PC-9 (cell line): ENCODE measurements around the gene IDNK.

ENCODE experiments used
- EZH2 ChIP-seq: fragments of 200-600 bp; sonication (generic); IDR thresholded peaks from 2 replicates; pipeline ENCODE4 v1.8.0; 2017; ENCODE audit warnings: antibody characterized with exemption, low read depth
- TF ChIP-seq, protein P1 (sequence below): fragments of 200-600 bp; sonication (generic); conservative IDR thresholded peaks from 2 replicates; pipeline ENCODE4 v1.6.1; 2017; ENCODE audit warnings: mixed run types, antibody characterized with exemption, mild to moderate bottlenecking, moderate library complexity

DNA sequence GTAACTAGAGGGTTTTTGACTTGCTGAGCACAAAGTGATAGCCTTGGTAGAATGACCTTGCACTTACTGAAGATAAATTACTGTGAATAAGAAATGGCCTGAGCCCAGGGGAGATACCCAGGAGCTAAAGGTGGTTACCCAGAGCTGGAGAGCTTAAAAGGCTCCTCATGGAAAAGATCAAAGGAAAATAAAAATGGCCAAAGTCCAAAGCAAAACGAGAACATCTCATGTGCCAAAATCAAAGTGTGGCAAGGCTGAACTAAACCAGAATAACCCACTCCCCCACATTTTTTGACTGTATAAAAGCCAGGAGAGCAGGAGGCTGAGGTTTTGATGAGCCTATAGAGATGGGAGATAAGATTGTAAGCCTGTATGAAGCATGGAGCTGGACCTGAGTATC is 14.4 kb downstream of the IDNK start:
- TF ChIP-seq EZH2, result no peak
- TF ChIP-seq, protein P1, sequence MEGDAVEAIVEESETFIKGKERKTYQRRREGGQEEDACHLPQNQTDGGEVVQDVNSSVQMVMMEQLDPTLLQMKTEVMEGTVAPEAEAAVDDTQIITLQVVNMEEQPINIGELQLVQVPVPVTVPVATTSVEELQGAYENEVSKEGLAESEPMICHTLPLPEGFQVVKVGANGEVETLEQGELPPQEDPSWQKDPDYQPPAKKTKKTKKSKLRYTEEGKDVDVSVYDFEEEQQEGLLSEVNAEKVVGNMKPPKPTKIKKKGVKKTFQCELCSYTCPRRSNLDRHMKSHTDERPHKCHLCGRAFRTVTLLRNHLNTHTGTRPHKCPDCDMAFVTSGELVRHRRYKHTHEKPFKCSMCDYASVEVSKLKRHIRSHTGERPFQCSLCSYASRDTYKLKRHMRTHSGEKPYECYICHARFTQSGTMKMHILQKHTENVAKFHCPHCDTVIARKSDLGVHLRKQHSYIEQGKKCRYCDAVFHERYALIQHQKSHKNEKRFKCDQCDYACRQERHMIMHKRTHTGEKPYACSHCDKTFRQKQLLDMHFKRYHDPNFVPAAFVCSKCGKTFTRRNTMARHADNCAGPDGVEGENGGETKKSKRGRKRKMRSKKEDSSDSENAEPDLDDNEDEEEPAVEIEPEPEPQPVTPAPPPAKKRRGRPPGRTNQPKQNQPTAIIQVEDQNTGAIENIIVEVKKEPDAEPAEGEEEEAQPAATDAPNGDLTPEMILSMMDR, result no peak
